NCI-H748 (cell line): ENCODE data around the gene CLPTM1L.

Experiments used
- DNase-seq: peaks from one replicate; lab custom pipeline; 2025; ENCODE audit not compliant: unreplicated experiment; lab: John Stamatoyannopoulos, UW

Gene CLPTM1L

GRCh38 chr5:1316588-1317340 lies 28.1 kb downstream of the CLPTM1L start:
- DNase-seq = peak; percentile 58

DNA sequence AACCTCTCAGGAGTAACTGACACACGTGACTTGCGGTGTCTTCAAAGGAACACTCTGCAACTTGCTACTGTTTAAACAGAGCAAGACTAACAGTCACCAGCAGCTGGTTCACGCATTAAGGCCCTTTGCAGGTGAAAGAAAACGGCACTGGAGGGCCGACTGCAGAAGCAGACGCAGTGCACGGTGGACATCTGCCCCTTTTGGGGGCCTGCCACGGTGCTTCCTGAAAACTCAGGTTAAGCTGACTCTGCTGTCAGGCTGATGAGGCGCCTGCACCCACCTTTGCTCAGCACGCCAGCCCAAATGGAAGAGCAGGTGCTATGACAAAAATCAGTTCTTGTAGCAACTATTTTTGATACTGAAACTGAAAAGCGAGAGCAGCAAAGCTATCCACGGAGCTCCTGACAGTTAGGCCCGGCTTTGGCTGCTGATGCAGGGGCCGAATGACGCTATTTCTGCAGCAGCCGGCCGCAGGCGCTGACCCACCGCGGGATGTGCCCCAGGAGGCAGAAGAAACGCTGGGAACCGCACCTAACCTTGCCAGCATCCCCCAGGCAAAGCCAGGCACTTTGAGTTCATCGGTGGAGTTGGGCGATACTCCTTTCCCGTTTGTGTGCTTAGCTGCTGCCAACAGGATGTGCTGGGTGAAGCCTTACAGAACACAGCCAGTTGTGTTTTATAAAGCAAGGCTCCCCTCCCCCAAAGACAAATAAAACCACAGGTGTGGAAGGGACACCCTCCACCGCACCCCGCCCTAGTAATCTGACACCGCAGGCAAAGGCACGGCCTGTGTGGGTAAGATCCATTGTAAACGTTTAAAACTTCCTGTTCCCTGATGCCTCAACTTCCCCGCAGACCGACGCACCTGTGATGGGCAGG lies 29.0 kb downstream of the CLPTM1L start:
- DNase-seq = peak; percentile 100

DNA sequence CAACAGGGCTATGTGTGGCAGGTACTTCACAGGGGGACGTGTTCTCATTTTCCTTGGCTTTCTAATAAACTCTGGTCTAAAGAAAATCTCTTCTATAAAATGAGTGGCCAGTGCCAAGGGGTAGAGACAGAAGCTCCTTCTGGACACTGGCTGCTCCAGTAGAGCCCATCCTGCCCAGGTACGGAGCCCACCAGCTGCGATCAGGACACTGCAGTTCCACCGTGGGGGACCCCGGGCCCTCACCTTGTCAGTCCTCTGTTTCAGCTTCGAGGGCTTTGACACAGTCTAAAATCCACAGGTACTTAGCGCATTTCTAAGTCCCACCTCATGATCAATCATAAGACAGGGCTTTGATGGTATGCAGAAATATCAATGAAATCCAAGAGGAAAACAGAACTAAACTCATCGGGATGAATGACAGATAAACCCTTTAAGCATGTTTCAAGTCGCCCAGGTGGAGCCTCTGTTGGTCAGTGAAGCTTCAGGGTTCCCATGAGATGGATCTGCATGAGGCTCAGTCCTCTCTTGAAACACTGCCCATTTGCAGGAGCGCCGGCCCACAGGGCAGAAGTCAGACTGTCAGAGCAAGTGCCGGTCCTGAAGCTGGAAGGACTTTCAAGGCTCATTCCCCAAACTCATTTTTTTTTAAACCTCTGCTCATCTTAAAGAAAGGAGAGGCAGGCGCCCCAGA lies 29.7 kb downstream of the CLPTM1L start:
- DNase-seq = no peak

DNA sequence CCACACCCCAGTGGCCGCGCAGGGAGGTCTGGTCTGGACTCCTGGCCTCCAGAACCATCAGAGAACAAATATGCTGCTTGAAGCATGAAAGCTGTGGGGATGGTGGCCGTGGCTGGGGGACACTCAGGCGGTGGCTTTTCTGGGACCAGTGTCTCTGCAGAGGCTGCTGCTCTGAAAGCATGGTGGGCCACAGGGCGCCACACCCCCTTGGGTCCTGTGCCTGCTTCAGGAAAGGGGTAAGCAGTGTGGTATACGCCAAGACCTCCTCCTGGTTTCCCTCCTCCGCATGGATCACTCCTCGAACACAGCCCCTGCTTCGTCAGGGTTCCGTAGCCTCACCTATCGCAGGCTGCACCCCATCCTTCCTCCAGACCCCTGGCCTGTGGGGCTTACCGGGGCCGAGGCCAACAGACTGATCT lies 30.3 kb downstream of the CLPTM1L start:
- no peak for DNase-seq

GRCh38 chr5:1312993-1313833 lies 31.7 kb downstream of the CLPTM1L start:
- peak; percentile 72 for DNase-seq

DNA sequence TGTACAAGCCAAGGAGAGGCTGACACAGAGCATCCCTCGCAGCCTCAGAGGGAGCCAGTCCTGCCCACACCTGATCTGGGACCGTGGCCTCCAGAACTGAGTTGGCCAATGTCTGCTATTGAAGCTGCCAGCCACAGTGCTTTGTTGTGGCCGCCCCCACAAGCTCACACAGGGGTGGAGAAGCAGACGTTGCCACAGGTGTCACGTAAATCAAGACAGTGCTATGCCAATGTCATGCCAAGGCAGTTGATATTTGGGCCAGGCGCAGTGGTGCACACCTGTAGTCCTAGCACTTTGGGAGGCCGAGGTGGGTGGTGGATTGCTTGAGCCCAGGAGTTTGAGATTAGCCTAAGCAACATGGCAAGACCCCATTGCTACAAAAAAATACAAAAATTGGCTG lies 32.7 kb downstream of the CLPTM1L start:
- DNase-seq = no peak

DNA sequence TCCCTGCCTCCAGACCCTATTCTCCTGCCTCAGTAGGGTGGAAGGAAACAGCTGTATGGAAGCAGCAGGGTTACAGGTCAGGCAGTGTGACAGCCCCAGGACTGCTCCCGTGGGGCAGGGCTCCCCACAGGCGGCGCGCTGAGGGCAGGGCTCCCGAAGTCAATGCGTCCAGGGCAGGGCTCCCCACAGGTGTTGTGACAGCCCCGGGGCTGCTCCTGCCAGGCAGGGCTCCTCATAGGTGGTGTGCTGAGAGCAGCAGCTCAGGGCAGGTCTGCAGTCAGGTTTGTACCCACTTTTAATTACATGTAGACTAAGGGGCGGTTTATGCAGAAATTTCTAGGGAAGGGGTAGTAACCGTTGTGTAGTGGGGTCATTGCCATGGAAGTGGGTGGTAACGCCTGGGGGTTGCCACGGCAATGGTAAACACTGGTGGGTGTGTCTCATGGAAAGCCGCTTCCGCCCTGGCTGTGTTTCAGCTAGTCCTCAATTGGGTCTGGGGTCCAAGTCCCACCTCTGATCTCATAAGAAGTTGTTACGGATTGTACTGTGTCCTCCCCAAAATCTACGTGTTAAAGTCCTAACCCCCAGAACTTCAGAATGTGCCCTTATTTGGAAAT lies 33.4 kb downstream of the CLPTM1L start:
- DNase-seq = peak; percentile 53

- DNase-seq = no peak
Observed at GRCh38 chr5:1310118-1310517, 34.8 kb downstream of the CLPTM1L start.

DNA sequence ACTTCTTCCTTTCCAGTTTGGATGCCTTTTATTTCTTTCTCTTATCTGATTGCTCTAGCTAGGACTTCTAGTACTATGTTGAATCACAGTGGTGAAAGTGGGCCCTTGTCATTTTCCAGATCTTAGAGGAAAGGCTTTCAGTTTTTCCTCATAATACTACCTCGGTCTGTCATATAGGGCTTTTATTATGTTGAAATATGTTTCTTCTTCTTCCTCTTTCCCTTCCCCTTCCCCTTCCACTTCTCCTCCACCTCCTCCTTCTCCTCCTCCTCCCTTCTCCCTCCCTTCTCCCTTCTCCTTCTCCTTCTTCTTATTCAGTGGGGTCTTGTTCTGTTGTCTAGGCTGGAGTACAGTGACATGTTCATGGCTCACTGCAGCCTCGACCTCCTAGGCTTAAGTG lies 40.9 kb downstream of the CLPTM1L start:
- DNase-seq = no peak

- DNase-seq = no peak
Observed at GRCh38 chr5:1302258-1302657, 42.6 kb downstream of the CLPTM1L start.

DNA sequence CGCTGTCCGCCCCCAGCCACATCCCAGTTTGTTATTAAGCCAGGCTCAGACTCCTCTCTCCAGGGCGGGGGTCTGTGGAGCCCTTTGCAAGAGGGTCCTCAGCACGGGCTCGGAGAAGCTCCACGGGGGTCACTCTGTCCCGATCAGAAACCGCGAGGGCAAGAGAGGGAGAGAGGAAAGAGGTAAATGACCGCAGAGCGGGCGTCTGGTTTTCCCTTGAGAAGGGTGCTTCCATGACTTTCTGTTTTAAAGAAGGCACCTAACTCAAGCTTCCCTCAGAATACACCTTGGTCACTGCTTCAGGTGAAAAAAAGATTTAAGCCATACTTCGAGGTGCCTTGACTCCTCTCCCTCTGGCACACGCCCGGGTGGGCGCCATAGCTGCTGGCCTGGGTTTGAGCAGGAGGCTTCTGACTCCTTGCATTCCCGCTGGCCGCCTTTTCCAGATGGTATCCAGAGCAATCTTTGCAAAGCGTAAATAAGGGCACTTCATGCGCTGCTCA lies 44.3 kb downstream of the CLPTM1L start:
- no peak for DNase-seq

DNA sequence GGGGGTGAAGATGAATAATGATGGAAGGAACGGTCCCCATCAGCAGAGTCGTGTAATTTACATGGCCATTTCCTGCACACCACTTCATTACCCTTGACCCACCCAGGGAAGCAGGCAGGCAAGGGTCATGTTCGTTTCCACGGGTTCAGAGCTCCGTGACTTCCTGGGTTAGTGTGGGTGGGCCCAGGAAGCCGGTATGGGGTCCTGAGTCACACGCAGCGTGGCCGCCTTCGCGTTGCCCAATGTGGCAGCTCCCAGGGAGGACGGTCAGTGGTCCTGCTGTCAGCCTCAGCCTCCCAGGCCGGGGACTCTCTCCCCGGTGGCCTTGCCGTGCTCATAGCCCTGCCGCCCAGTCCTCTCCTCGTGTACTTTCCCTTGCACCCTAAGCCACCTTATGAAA lies 44.9 kb downstream of the CLPTM1L start:
- DNase-seq = no peak

- no peak for DNase-seq
Observed at GRCh38 chr5:1299511-1299850, 45.4 kb downstream of the CLPTM1L start.

DNA sequence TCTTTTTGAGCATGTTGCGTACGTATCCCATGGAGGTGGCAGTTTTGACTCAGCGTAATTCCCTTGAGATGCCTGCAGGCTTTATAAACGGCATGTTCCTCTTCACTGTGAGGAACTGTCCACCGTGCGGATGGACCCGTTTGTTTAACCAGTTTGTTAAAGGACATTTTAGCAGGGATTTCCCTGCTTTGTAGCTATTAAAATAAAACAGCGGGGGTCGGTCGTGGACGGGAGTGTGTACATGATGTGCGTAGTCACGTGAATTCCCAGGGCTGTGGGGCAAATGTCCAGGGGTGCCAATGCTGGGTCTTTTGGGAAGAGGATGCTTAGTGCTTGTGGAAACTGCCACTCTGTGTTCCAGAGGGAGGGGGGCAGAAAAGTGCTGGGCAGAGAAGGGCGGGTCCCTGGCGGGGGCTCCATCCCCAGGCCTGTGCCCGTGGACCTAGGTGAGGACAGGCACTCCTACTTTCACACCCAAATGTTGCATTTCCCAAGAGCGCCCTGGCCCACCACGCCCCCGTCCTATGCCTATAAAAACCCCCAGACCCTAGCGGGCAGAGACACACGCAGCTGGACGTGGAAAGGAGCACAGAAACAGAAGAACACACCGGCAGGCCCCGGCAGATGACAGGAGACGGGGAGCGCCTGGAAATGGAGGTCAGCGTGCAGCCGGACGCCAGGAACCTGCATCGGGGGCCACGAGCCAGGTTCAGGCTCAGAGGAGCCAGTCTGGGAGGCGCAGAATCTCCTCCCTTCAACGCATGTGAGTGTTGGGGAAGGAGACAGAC lies 46.0 kb downstream of the CLPTM1L start:
- no peak for DNase-seq

DNA sequence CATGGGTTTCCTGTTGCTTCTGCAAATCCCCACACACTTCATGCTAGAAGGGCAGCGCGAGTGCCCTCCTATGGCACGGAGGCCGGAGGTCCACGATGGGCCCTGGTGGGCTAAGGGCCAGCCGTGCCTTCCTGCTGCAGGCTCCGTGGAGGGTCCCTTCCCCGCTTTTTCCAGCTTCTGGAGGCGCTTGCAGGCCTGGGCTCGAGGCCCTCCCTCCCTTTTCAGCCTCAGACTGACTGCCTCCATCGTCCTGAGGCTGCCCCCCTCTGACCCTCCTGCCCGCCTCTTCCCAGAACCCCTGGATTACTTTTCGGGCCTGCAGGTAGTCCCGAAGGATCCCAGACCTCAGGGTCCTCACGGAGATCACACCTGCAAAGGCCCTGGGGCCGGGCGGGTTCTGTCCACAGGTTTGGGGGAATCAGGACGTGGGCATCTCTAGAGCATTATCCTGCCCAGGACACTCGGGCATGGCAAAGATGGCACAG lies 46.8 kb downstream of the CLPTM1L start:
- no peak for DNase-seq

- no peak for DNase-seq
Observed at GRCh38 chr5:1297243-1297642, 47.7 kb downstream of the CLPTM1L start.

- no peak for DNase-seq
Observed at GRCh38 chr5:1295650-1296037, 49.3 kb downstream of the CLPTM1L start.

GRCh38 chr5:1294835-1295649 lies 49.9 kb downstream of the CLPTM1L start, which contains the start of gene TERT:
Gene TERT (minus strand): TSS chr5:1295068. CDS start chr5:1294989, 79 bp downstream.
- DNase-seq = no peak
